ENCODE measurements around the gene PEAK1. TPM values are rescaled to one million over a fixed set of nuclear protein-coding genes. Genes with fewer than 3 reads are reported as not detected.

PEAK1 gene
- total RNA-seq, 1 donor from 2014 or later, result 32.3 TPM

DNA sequence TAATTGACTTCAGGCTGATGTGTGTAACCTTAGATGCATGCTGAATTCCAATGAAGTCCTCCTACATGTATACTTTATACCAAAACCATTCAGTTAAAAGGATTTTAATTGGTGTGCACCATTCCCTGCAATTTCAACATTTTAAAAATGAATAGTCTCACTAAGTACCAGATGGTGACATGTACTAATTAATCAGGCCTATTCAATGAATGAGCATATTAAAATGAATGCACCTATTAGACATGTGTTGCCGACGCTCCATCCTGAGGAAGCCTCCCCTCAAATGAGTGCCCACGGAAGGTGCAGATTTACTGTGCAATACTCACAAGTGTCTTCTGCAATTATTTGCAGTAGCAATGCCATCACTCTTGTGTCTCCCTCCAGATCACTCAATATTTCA, 224.3 kb downstream of the PEAK1 start:
- H3K9me3 Mint-ChIP-seq (ENCODE audit: low read depth), result peaks cover 10% of the 10 kb centered on the region
- H3K4me1 Mint-ChIP-seq (ENCODE audit: low read depth), result no peaks in the 10 kb centered on the region
- peaks cover 14% of the 10 kb centered on the region for H3K36me3 Mint-ChIP-seq (ENCODE audit: insufficient read depth)
- no peak overlapping the region for H3K4me3 Mint-ChIP-seq (ENCODE audit: low read depth)
- DNase-seq (ENCODE audit: low spot score, unreplicated experiment), result no peak
- TF ChIP-seq, protein P1, sequence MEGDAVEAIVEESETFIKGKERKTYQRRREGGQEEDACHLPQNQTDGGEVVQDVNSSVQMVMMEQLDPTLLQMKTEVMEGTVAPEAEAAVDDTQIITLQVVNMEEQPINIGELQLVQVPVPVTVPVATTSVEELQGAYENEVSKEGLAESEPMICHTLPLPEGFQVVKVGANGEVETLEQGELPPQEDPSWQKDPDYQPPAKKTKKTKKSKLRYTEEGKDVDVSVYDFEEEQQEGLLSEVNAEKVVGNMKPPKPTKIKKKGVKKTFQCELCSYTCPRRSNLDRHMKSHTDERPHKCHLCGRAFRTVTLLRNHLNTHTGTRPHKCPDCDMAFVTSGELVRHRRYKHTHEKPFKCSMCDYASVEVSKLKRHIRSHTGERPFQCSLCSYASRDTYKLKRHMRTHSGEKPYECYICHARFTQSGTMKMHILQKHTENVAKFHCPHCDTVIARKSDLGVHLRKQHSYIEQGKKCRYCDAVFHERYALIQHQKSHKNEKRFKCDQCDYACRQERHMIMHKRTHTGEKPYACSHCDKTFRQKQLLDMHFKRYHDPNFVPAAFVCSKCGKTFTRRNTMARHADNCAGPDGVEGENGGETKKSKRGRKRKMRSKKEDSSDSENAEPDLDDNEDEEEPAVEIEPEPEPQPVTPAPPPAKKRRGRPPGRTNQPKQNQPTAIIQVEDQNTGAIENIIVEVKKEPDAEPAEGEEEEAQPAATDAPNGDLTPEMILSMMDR (IDR thresholded peaks at IDR 0.05; ENCODE audit: unreplicated experiment), result no peak
- no peaks in the 10 kb centered on the region for H3K27me3 Mint-ChIP-seq
- no peak overlapping the region for H3K27ac Mint-ChIP-seq

- Mint-ChIP-seq H3K27ac (no peak overlapping the region), H3K9me3 (ENCODE audit: low read depth) (no peaks in the 10 kb centered on the region)
These were observed 227.5 kb downstream of the PEAK1 start for GRCh38 chr15:77192451-77192850.

GRCh38 chr15:77191230-77191834, 228.6 kb downstream of the PEAK1 start:
- Mint-ChIP-seq H3K27me3 (no peaks in the 10 kb centered on the region), H3K4me3 (ENCODE audit: low read depth) (no peak overlapping the region)
- DNase-seq (ENCODE audit: low spot score, unreplicated experiment), result no peak

More at GRCh38 chr15:77192451-77192850, 227.5 kb downstream of the PEAK1 start:
- DNase-seq (ENCODE audit: low spot score, unreplicated experiment), result no peak
- no peak overlapping the region for H3K4me3 Mint-ChIP-seq (ENCODE audit: low read depth)
- TF ChIP-seq, protein P1 (IDR thresholded peaks at IDR 0.05; ENCODE audit: unreplicated experiment), result no peak
- H3K27me3 Mint-ChIP-seq, result no peaks in the 10 kb centered on the region
- no peaks in the 10 kb centered on the region for H3K4me1 Mint-ChIP-seq (ENCODE audit: low read depth)
- no peaks in the 10 kb centered on the region for H3K36me3 Mint-ChIP-seq (ENCODE audit: insufficient read depth)

DNA sequence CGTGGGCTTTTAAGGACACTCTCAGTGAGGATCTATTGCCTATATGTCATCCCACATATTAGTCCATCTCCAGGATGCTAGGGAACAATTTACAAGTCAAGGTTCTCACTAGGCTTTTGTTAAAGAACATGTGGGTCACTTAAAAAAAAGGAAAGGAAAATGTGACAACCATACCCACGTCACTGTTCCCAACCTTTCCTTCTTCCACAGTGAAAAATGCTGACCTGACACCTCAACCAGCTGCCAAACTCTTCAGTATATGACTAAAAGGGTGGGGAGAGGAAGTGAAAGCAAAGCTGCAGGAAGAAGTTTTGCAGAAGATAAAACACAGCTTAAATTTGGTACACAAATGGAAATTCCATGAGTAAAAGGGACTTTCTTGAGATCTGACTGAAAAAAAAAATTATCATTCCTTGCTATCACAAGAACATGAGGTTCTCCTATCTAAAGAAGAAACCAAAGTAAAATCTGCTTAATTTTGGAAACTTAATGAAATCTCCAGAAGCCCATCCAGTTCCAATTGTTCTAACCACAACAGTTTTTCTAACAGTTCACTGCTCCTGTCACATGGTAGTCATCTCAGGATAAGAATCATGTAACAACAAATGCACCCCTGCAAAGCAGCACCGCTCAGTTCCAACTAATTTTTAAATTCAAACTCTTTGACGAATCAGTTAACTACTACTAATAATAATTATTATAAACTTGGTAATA, 232.0 kb downstream of the PEAK1 start:
- Mint-ChIP-seq H3K4me3 (ENCODE audit: low read depth) (no peak overlapping the region), H3K9me3 (ENCODE audit: low read depth) (no peaks in the 10 kb centered on the region), H3K27ac (no peak overlapping the region), H3K27me3 (no peaks in the 10 kb centered on the region), H3K4me1 (ENCODE audit: low read depth) (peaks cover 25% of the 10 kb centered on the region), H3K36me3 (ENCODE audit: insufficient read depth) (no peaks in the 10 kb centered on the region)
- no peak for DNase-seq (ENCODE audit: low spot score, unreplicated experiment)
- TF ChIP-seq, protein P1 (IDR thresholded peaks at IDR 0.05; ENCODE audit: unreplicated experiment), result no peak

More at GRCh38 chr15:77191230-77191834, 228.6 kb downstream of the PEAK1 start:
- H3K27ac Mint-ChIP-seq, result no peak overlapping the region
- H3K9me3 Mint-ChIP-seq (ENCODE audit: low read depth), result no peaks in the 10 kb centered on the region
- TF ChIP-seq, protein P1 (IDR thresholded peaks at IDR 0.05; ENCODE audit: unreplicated experiment), result no peak
- no peaks in the 10 kb centered on the region for H3K36me3 Mint-ChIP-seq (ENCODE audit: insufficient read depth)
- peaks cover 10% of the 10 kb centered on the region for H3K4me1 Mint-ChIP-seq (ENCODE audit: low read depth)

DNA sequence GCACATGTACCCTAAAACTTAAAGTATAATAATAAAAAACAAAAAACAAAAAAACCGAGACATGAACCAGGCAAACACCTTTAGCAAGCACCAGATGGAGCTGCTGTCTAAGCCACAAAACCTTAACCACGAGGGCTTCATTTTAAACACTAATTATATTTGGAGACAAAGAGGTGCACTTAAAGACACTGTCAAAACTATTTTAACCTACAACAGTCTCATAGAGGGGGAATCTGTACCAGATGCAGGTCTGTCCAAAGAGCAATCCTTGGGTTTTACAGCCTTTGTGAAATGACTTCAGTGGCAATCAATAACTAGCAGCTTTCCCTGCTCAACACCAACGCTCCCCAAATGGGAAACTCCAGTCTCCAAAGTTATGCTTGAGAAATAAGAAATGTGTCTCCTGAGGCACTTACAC, 233.3 kb downstream of the PEAK1 start:
- Mint-ChIP-seq H3K27ac (no peak overlapping the region), H3K36me3 (ENCODE audit: insufficient read depth) (no peaks in the 10 kb centered on the region), H3K4me1 (ENCODE audit: low read depth) (peaks cover 29% of the 10 kb centered on the region), H3K9me3 (ENCODE audit: low read depth) (no peaks in the 10 kb centered on the region), H3K4me3 (ENCODE audit: low read depth) (no peak overlapping the region), H3K27me3 (no peaks in the 10 kb centered on the region)
- DNase-seq (ENCODE audit: low spot score, unreplicated experiment), result no peak
- TF ChIP-seq, protein P1 (IDR thresholded peaks at IDR 0.05; ENCODE audit: unreplicated experiment), result peak; percentile 60

Measured in progenitor cell of endocrine pancreas (in vitro differentiated cells).